Activated CD4-positive, alpha-beta memory T cell treated with anti-CD3 and anti-CD28 coated beads, Interleukin-2, amount 10 ng/mL, durations not matched to agents 7 days and 5 days (primary cell): Measurements from ENCODE around the gene ERMAP. TPM values are rescaled to one million over a fixed set of nuclear protein-coding genes. Genes with fewer than 3 reads are reported as not detected.
A peak's percentile ranks its signal among the peaks of the same experiment; 100 is the strongest.
"Not testable (repeated sequence)": the region's sequence is repeated elsewhere in the genome, so short reads cannot be mapped to it uniquely, and the experiment has no call there.

ENCODE experiments used
- CTCF ChIA-PET: fragments of 350-600 bp; sonication (Branson Sonifier 250); formaldehyde crosslinking; loops from one replicate; lab custom pipeline; 2021; ENCODE audit warnings: antibody characterized with exemption, inconsistent platforms; lab: Charles Lee
- POLR2A ChIA-PET: fragments of 350-600 bp; sonication (Branson Sonifier 250); formaldehyde crosslinking; loops from one replicate; lab custom pipeline; 2021; ENCODE audit warnings: antibody characterized with exemption; lab: Charles Lee
- DNase-seq: peaks from one replicate; pipeline ENCODE4 v3.0.0-alpha.2; 2020
- H3K27ac Mint-ChIP-seq: one replicate; pipeline ENCODE4 v1.8.0; 2021; ENCODE audit warnings: mild to moderate bottlenecking, mixed read lengths
- H3K27me3 Mint-ChIP-seq: one replicate; pipeline ENCODE4 v1.8.0; 2021; ENCODE audit warnings: mixed read lengths
- H3K36me3 Mint-ChIP-seq: one replicate; pipeline ENCODE4 v1.8.0; 2021; ENCODE audit warnings: low read depth, mixed read lengths
- H3K4me1 Mint-ChIP-seq: one replicate; pipeline ENCODE4 v1.8.0; 2021; ENCODE audit warnings: mixed read lengths
- H3K4me3 Mint-ChIP-seq: one replicate; pipeline ENCODE4 v1.8.0; 2021; ENCODE audit warnings: mild to moderate bottlenecking, mixed read lengths
- H3K9me3 Mint-ChIP-seq: one replicate; pipeline ENCODE4 v1.8.0; 2021; ENCODE audit warnings: mixed read lengths
- total RNA-seq, 2 experiments: library from RNA; stranded (reverse); gene quantifications; one replicate each; pipeline ENCODE4 v1.2.3, GENCODE V29; 2021

The ERMAP gene
- total RNA-seq, 2 experiments from 2014 or later, result 5.0 to 5.9 TPM

DNA sequence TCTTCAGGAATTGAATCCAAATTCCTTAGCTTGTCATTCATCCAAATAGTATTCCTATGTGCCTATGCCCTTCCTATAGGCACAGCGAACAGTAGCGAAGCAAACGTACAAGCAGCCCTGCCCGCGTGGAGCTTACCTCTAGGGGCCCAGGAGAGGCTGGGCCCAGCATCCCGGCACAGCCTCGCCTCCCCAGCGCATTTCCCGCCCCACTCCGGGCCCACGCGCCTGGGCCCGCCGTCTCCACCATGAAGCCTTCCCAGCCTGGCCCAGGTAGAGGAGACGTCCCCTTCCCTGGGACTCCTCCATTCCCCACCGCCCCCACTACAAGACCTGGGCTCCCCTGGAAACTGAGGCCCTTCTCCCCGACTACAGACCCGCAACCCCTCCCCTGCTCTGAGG, 32.4 kb upstream of the ERMAP start:
- Mint-ChIP-seq H3K27me3 (no peaks in the 10 kb centered on the region), H3K27ac (no peak overlapping the region), H3K4me3 (no peak overlapping the region), H3K9me3 (no peaks in the 10 kb centered on the region), H3K4me1 (peaks cover 34% of the 10 kb centered on the region), H3K36me3 (peaks cover 27% of the 10 kb centered on the region)
- ChIA-PET CTCF (interaction anchor here (1.0 to 1.4 kb wide), 2 partner anchors 18 to 289 kb away, joined by 3 to 4 read pairs; partner anchors contain the start of genes C1orf50 and P3H1), POLR2A (interaction anchor here (1.0 to 1.5 kb wide), 5 partner anchors 8 to 41 kb away, joined by 3 to 5 read pairs (median 3); partner anchors contain the start of genes C1orf50, ERMAP and P3H1)
- no peak for DNase-seq

DNA sequence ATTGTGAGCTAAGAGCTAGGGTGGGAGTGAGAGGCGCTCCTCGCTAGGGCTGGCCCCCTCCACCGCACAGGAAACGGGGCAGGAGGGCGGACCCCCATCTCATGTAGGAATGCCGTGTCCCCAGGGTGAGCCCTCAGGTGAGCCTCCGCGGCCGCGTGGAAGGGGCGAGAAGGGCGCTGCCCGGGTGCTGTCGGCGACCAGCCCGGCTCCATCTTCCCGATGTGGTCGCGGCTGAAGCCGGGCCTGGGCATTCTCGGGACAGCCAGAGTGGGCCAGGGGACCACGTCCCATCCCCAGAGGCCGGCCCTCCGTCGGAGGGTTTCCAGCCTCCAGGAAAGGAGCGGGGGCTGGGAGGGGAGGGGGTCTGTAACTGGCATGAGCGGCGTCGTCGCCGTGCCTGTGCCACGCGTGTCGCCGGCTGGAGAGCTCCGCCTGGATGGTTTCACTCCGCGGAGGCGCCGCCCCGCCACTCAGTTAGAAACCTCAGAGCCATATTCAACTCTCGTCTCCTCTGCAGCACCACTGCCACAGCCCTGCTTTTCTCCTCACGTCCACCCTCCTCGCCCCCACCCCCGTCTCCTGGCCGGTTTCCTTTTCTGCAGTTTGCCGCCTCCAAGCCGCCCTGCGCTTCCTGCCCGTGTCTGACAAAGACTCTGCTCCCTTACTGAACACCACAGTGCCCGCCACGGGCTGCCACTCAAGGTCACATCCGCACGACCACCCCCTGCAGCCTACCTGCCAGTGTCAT, 31.8 kb upstream of the ERMAP start, which contains the start of gene TMEM269:
Gene TMEM269, plus strand, starts transcription at position 46 of the 748 bp plus-strand sequence. CDS start 4,903 bp downstream, outside the sequence.
- DNase-seq, result peak; percentile 66
- Mint-ChIP-seq H3K9me3 (no peaks in the 10 kb centered on the region), H3K27me3 (no peaks in the 10 kb centered on the region), H3K27ac (peak within 1 kb of the TSS; percentile 20), H3K36me3 (peaks cover 22% of the 10 kb centered on the region), H3K4me1 (peaks cover 29% of the 10 kb centered on the region), H3K4me3 (peak within 1 kb of the TSS; percentile 69)
- ChIA-PET POLR2A (interaction anchor here (1.0 to 1.5 kb wide), 4 partner anchors 8 to 40 kb away, joined by 3 to 4 read pairs (median 3); partner anchors contain the start of genes C1orf50, ERMAP and P3H1), CTCF (interaction anchor here (1.0 to 1.4 kb wide), 2 partner anchors 19 to 288 kb away, joined by 3 to 4 read pairs; partner anchors contain the start of genes C1orf50 and P3H1)

DNA sequence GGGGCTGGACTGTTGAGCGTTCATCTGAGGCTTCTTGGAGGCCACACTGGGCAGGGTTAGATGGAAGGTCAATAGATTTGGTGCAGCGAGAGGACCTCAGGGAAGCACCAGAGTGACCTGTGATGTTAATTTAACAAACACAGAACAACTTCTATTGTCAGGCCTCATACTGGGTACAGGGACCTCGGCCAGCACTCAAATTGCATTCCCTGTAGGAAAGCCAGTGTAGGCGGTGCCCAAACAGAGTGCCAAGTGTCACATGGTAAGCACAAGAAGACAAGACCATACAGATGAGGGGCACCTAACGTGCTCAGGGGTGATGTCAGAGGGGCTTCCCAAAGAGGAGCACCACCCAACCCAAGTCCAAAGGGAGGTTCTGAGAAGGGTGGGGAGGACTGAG, 30.8 kb upstream of the ERMAP start:
- peaks cover 24% of the 10 kb centered on the region for H3K4me1 Mint-ChIP-seq
- H3K27ac Mint-ChIP-seq, result no peak overlapping the region
- POLR2A ChIA-PET, result interaction anchor here (1.2 to 1.5 kb wide), 3 partner anchors 20 to 39 kb away, joined by 3 to 4 read pairs (median 4); partner anchors contain the start of genes C1orf50 and P3H1
- H3K36me3 Mint-ChIP-seq, result peaks cover 13% of the 10 kb centered on the region
- H3K27me3 Mint-ChIP-seq, result no peaks in the 10 kb centered on the region
- CTCF ChIA-PET, result no interaction called here
- H3K4me3 Mint-ChIP-seq, result peak overlapping the region; percentile 69
- DNase-seq, result no peak
- H3K9me3 Mint-ChIP-seq, result no peaks in the 10 kb centered on the region

DNA sequence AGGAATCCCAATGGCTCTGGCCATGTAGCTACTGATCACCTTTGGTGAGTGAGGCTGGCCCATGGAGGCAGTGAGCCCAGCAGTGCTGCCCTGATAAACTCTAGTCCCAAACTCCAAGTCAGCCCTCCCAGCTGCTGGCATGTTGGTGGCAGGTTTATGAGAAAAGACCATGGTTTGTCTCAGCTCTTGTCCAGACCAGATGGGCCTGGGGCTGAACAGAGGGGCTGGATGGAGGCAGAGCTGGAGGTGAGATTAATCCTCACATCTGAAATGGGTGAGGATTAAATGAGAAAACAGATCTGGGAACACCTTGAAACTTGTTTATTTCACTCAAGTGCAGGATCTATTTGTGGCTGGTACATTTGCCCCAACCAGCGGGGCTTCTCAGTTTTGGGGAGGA, 28.9 kb upstream of the ERMAP start:
- Mint-ChIP-seq H3K4me1 (peaks cover 23% of the 10 kb centered on the region), H3K27ac (no peak overlapping the region), H3K4me3 (no peak overlapping the region), H3K36me3 (peaks cover 8% of the 10 kb centered on the region), H3K27me3 (no peaks in the 10 kb centered on the region), H3K9me3 (no peaks in the 10 kb centered on the region)
- ChIA-PET CTCF (interaction anchor here (0.5 kb wide), 1 partner anchor 24 kb away, joined by 3 read pairs; no protein-coding TSS in a partner anchor), POLR2A (no interaction called here)
- DNase-seq, result no peak

DNA sequence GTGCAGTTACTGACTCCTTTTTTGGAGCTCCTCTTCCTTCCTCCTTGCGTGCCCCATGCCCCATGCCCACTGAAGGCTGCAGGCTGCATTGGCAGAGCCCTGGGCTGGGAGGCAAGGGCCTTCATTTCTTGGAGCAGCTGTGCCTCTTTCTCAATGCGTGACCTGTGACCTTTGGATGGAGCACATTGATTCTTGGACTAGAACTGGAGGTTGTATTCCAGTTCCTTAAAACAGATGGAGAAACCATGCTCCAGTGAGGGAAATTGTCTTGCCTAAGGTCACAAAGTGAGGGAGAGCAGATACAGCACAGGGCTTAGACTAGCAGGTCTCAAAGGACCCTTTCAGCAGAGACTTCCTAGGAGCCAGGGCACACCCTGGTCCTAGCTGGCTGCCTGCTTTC, 23.1 kb upstream of the ERMAP start:
- H3K4me1 Mint-ChIP-seq, result no peaks in the 10 kb centered on the region
- ChIA-PET POLR2A (interaction anchor here (0.6 to 1.0 kb wide), 2 partner anchors 11 to 26 kb away, joined by 3 read pairs; no protein-coding TSS in a partner anchor), CTCF (no interaction called here)
- H3K4me3 Mint-ChIP-seq, result no peak overlapping the region
- no peak overlapping the region for H3K27ac Mint-ChIP-seq
- no peak for DNase-seq
- H3K36me3 Mint-ChIP-seq, result no peaks in the 10 kb centered on the region
- no peaks in the 10 kb centered on the region for H3K9me3 Mint-ChIP-seq
- H3K27me3 Mint-ChIP-seq, result peaks cover 15% of the 10 kb centered on the region

DNA sequence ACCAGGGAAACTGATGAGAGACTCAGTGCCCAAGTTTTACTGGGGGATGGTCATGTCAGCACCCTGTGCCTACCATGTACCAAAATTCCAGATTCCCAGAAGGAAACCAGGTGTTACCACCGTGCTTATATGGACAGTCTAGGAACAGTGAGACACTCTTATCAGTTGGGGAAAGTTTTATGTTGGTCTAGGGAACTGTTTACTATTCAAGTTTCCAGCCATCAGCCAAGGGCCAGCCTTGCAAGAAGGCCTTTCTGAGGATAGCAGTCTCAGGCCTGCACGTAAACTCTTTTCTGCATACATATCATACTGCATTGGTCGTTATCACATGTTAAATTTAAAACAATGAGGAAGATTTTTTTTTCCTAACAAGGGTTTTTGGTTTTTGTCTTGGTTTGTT, 19.5 kb upstream of the ERMAP start:
- no peaks in the 10 kb centered on the region for H3K4me1 Mint-ChIP-seq
- peaks cover 18% of the 10 kb centered on the region for H3K27me3 Mint-ChIP-seq
- DNase-seq, result no peak
- H3K9me3 Mint-ChIP-seq, result no peaks in the 10 kb centered on the region
- no peaks in the 10 kb centered on the region for H3K36me3 Mint-ChIP-seq
- ChIA-PET POLR2A (no interaction called here), CTCF (no interaction called here)
- no peak overlapping the region for H3K4me3 Mint-ChIP-seq
- H3K27ac Mint-ChIP-seq, result no peak overlapping the region

DNA sequence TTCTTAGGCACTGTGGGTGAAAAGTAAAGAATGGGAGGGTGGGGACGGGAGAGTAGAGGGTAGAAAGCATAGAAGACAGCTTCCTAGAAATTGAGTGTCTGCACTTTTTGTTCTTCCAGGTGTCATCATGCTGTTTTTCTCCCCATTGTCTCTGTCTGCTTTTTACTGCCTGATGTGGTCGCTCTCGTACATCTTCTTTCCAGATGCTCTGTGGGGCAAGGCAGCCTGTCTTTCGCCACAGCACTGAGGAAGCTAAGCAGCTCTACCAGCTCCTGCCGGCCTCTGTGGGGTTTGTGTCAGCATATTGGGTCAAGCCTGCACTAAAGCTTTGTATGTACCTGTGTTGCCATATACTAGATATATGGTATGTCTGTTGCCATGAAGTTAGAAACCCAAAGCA, 18.9 kb upstream of the ERMAP start:
- H3K27me3 Mint-ChIP-seq, result peaks cover 18% of the 10 kb centered on the region
- no peaks in the 10 kb centered on the region for H3K4me1 Mint-ChIP-seq
- no peaks in the 10 kb centered on the region for H3K36me3 Mint-ChIP-seq
- ChIA-PET CTCF (no interaction called here), POLR2A (no interaction called here)
- H3K4me3 Mint-ChIP-seq, result no peak overlapping the region
- no peak for DNase-seq
- no peak overlapping the region for H3K27ac Mint-ChIP-seq
- H3K9me3 Mint-ChIP-seq, result no peaks in the 10 kb centered on the region

DNA sequence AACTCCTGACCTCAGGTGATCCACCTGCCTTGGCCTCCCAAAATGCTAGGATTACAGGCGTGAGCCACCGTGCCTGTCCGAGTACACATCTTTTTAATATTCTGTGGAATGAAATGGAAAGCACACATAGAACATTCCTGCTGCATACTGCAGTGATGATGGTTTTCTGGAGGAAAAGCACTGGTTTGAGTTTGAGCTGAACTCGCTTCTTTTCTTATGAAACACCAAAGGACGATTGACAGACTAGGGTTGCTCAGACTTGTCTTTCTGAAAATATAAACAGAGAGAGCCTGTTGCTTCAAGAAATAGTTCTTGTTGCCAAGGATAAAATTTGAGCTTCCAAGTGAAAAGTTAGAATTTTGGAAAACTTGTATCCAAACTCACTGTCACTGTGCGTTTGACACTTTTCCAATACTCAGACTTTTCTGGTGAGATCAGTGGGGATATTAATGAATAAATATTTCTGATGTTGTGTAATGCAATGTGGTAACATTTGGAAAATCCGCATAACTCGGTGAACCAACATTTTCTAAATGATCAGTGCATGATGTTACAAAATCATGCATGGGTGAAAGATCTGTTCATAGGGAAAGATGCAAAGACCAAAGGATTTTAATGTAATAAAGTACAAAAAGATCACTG, 15.0 kb upstream of the ERMAP start:
- POLR2A ChIA-PET, result no interaction called here
- H3K4me3 Mint-ChIP-seq, result no peak overlapping the region
- peaks cover 13% of the 10 kb centered on the region for H3K36me3 Mint-ChIP-seq
- H3K9me3 Mint-ChIP-seq, result no peaks in the 10 kb centered on the region
- no peak overlapping the region for H3K27ac Mint-ChIP-seq
- H3K27me3 Mint-ChIP-seq, result peaks cover 4% of the 10 kb centered on the region
- no peak for DNase-seq
- CTCF ChIA-PET, result no interaction called here
- peaks cover 5% of the 10 kb centered on the region for H3K4me1 Mint-ChIP-seq

DNA sequence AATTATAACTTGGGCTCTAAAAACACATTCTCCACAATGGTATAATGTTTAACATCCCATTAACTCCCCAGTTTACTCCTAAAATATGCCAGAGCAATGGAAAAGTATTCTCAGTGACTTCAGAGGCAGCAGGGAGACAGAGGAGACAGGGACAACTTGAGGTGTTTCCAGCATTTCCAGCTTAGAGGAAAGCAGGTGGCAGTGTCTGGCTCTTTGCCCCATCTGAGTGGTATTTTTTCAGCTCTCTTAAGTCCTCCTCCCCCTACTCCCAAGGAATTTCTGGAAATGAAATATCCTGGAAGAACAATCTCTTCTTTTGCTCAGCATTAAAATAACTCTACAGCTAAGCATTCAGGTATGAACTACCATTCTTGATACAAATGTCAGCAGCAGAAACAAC, 10.8 kb upstream of the ERMAP start:
- H3K27me3 Mint-ChIP-seq, result no peaks in the 10 kb centered on the region
- no peak for DNase-seq
- no peaks in the 10 kb centered on the region for H3K9me3 Mint-ChIP-seq
- ChIA-PET CTCF (no interaction called here), POLR2A (interaction anchor here (1.8 kb wide), 1 partner anchor 10 kb away, joined by 5 read pairs; no protein-coding TSS in a partner anchor)
- no peak overlapping the region for H3K4me3 Mint-ChIP-seq
- peaks cover 16% of the 10 kb centered on the region for H3K4me1 Mint-ChIP-seq
- no peak overlapping the region for H3K27ac Mint-ChIP-seq
- peaks cover 17% of the 10 kb centered on the region for H3K36me3 Mint-ChIP-seq

DNA sequence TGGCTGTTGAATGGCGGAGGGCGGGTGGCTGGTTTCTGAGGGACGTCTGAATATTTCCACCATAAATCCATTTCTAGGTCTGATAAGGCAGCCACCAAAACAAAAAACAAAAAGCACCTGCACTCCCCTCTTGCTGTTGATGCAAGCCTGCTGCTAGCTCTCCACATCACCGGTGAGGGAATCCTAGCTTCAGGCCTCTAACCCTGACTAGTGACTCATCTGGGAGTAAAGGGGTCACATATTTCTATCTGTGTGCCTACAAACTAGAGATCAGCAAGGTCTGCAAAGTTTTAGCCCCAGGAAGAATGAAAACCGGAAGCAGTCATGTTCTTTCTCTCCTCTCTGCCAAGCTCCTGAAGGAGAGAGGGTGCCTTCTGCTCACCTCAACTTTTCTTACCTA, 10.3 kb upstream of the ERMAP start:
- Mint-ChIP-seq H3K36me3 (peaks cover 17% of the 10 kb centered on the region), H3K9me3 (no peaks in the 10 kb centered on the region), H3K27me3 (no peaks in the 10 kb centered on the region), H3K4me1 (peaks cover 16% of the 10 kb centered on the region), H3K27ac (peak overlapping the region; percentile 53), H3K4me3 (no peak overlapping the region)
- no peak for DNase-seq
- POLR2A ChIA-PET, result interaction anchor here (1.1 to 1.8 kb wide), 2 partner anchors 9 to 40 kb away, joined by 5 read pairs; partner anchors contain the start of gene ZNF691
- CTCF ChIA-PET, result interaction anchor here (0.9 to 1.8 kb wide), 2 partner anchors 9 to 117 kb away, joined by 6 to 7 read pairs; no protein-coding TSS in a partner anchor

DNA sequence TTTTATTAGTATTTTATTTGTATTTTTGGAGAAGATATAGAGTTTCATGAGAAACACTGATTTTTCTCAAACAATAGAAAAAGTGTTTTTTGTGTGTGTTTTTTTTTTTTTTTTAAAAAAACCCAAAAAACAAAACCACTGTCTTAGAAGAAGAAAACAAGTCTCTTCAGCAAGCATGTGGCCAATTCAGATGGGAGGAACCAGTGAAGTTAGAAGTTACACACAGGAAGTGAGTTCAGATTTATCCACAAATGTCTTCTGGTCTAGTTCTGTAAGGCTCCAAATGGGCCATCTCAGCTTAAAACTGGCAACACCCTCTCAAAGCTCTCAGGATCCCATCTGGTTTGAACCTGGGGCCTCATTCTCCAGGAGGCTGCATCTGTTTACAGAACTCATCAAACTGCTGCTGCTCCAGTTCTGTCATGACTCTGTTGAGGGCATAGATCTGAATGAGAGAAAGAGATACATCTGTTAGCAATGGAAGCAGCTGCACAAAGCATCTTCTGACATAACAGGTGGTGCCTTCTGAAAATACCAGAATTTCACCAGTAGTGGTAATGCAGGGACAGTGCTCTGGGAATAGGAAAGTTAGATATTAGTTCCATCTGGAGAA, 9.8 kb upstream of the ERMAP start:
- Mint-ChIP-seq H3K27me3 (no peaks in the 10 kb centered on the region), H3K36me3 (peaks cover 17% of the 10 kb centered on the region), H3K9me3 (no peaks in the 10 kb centered on the region), H3K4me3 (no peak overlapping the region), H3K4me1 (peaks cover 16% of the 10 kb centered on the region), H3K27ac (peak overlapping the region; percentile 53)
- ChIA-PET CTCF (interaction anchor here (0.9 to 1.8 kb wide), 5 partner anchors 9 to 266 kb away, joined by 3 to 7 read pairs (median 6); partner anchors contain the start of genes SVBP and ZNF691), POLR2A (interaction anchor here (1.1 to 1.8 kb wide), 3 partner anchors 9 to 39 kb away, joined by 3 to 5 read pairs (median 5); partner anchors contain the start of gene ZNF691)
- DNase-seq, result no peak

DNA sequence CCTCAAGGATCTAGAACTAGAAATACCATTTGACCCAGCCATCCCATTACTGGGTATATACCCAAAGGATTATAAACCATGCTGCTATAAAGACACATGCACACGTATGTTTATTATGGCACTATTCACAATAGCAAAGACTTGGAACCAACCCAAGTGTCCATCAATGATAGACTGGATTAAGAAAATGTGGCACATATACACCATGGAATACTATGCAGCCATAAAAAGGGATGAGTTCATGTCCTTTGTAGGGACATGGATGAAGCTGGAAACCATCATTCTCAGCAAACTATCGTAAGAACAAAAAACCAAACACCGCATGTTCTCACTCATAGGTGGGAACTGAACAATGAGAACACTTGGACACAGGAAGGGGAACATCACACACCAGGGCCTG, 2.1 kb upstream of the ERMAP start:
- H3K36me3 Mint-ChIP-seq, H3K4me3 Mint-ChIP-seq, DNase-seq, H3K27me3 Mint-ChIP-seq, H3K9me3 Mint-ChIP-seq, H3K27ac Mint-ChIP-seq: not testable (repeated sequence)
- POLR2A ChIA-PET, result interaction anchor here (3.5 kb wide), 1 partner anchor 48 kb away, joined by 35 read pairs; the partner anchor contains the start of genes C1orf50 and P3H1
- peaks cover 23% of the 10 kb centered on the region for H3K4me1 Mint-ChIP-seq
- CTCF ChIA-PET, result interaction anchor here (1.2 to 3.5 kb wide), 2 partner anchors 32 to 259 kb away, joined by 4 to 18 read pairs; partner anchors contain the start of gene ZNF691
